Superior temporal gyrus (tissue), 1 donor: Measurements from ENCODE around the gene MYCBP2.
A peak's percentile ranks its signal among the peaks of the same experiment; 100 is the strongest.
"Not testable (repeated sequence)": the region's sequence is repeated elsewhere in the genome, so short reads cannot be mapped to it uniquely, and the experiment has no call there.

Experiments used
- DNase-seq: peaks from one replicate; pipeline ENCODE4 v3.0.0-alpha.2; 2016; ENCODE audit errors: extremely low spot score

The MYCBP2 gene

GRCh38 chr13:77291774-77292173, 35.1 kb downstream of the MYCBP2 start:
- no peak for DNase-seq

- no peak for DNase-seq
Measured at GRCh38 chr13:77290342-77290741, 36.6 kb downstream of the MYCBP2 start.

- no peak for DNase-seq
Measured at GRCh38 chr13:77289851-77290250, 37.0 kb downstream of the MYCBP2 start.

- not testable (repeated sequence) for DNase-seq
Measured at GRCh38 chr13:77285632-77286031, 41.3 kb downstream of the MYCBP2 start.

GRCh38 chr13:77285098-77285497, 41.8 kb downstream of the MYCBP2 start:
- no peak for DNase-seq

- no peak for DNase-seq
Measured at GRCh38 chr13:77274126-77274525, 52.8 kb downstream of the MYCBP2 start.

- no peak for DNase-seq
Measured at GRCh38 chr13:77269141-77269540, 57.8 kb downstream of the MYCBP2 start.

GRCh38 chr13:77267362-77267761, 59.5 kb downstream of the MYCBP2 start:
- peak; percentile 24 for DNase-seq

- DNase-seq, result no peak
Measured at GRCh38 chr13:77265336-77265735, 61.6 kb downstream of the MYCBP2 start.

- DNase-seq, result no peak
Measured at GRCh38 chr13:77262198-77262597, 64.7 kb downstream of the MYCBP2 start.

GRCh38 chr13:77250975-77251374, 75.9 kb downstream of the MYCBP2 start:
- DNase-seq, result no peak

- not testable (repeated sequence) for DNase-seq
Measured at GRCh38 chr13:77245224-77245623, 81.7 kb downstream of the MYCBP2 start.

GRCh38 chr13:77239312-77239711, 87.6 kb downstream of the MYCBP2 start:
- no peak for DNase-seq

GRCh38 chr13:77235456-77236022, 91.4 kb downstream of the MYCBP2 start:
- no peak for DNase-seq

GRCh38 chr13:77233159-77233558, 93.7 kb downstream of the MYCBP2 start:
- no peak for DNase-seq

- no peak for DNase-seq
Measured at GRCh38 chr13:77230560-77230959, 96.3 kb downstream of the MYCBP2 start.

GRCh38 chr13:77225946-77226345, 100.9 kb downstream of the MYCBP2 start:
- DNase-seq, result no peak

- no peak for DNase-seq
Measured at GRCh38 chr13:77222909-77223308, 104.0 kb downstream of the MYCBP2 start.

- DNase-seq, result no peak
Measured at GRCh38 chr13:77222000-77222690, 104.7 kb downstream of the MYCBP2 start.

GRCh38 chr13:77219401-77219800, 107.5 kb downstream of the MYCBP2 start:
- no peak for DNase-seq

GRCh38 chr13:77218274-77218673, 108.6 kb downstream of the MYCBP2 start:
- no peak for DNase-seq

- DNase-seq, result no peak
Measured at GRCh38 chr13:77215543-77215942, 111.4 kb downstream of the MYCBP2 start.

GRCh38 chr13:77213644-77214043, 113.2 kb downstream of the MYCBP2 start:
- DNase-seq, result no peak

- no peak for DNase-seq
Measured at GRCh38 chr13:77207943-77208342, 119.0 kb downstream of the MYCBP2 start.
